ENCODE results near the gene ZNF654.
"Not testable (repeated sequence)": the region's sequence is repeated elsewhere in the genome, so short reads cannot be mapped to it uniquely, and the experiment has no call there.

The ZNF654 gene

DNA sequence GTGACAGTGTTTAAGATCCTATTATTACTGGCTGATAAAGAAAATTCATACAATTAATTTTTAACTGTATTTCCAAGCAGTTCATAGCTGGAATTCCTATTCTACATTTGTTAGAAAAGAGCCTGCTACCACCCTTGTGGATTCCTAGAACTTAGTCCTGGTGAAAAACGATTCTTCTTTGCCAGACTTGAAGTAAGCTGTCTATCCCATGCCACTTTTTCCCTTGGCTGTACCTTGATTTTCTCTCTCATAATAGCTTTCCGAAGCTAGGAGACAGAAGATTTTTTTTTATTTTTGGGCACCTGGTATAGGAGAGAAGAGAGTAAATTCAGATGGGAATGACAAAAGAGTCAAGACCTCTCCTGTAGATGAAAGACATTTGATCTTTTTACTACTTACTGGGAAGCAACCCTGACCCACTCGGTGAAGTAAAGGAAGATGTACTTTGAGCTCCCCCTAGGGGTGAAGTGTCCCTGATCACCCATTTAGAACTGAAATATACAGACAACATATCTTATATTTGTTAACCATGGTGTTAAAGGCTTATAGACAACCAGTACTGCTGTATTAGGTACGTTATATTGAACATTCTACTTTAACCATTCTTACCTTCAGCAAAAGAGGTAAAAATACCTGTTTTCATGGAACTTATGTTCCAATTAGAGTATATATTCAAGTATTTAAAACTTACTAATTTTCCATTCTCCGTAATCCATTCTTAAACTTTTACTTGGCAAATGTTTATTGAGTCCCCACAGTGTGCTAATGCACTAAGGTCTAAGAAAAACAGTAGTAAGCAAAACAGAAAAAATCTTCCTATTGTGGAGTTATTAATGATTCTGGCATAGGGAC is 54.5 kb downstream of the ZNF654 start:
- TF ChIP-seq, protein P1, sequence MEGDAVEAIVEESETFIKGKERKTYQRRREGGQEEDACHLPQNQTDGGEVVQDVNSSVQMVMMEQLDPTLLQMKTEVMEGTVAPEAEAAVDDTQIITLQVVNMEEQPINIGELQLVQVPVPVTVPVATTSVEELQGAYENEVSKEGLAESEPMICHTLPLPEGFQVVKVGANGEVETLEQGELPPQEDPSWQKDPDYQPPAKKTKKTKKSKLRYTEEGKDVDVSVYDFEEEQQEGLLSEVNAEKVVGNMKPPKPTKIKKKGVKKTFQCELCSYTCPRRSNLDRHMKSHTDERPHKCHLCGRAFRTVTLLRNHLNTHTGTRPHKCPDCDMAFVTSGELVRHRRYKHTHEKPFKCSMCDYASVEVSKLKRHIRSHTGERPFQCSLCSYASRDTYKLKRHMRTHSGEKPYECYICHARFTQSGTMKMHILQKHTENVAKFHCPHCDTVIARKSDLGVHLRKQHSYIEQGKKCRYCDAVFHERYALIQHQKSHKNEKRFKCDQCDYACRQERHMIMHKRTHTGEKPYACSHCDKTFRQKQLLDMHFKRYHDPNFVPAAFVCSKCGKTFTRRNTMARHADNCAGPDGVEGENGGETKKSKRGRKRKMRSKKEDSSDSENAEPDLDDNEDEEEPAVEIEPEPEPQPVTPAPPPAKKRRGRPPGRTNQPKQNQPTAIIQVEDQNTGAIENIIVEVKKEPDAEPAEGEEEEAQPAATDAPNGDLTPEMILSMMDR (conservative IDR thresholded peaks at IDR 0.05; ENCODE audit: low read depth, low read length): peak; percentile 78
- H3K4me3 ChIP-seq (ENCODE audit: low read depth, low read length): no peak overlapping the region
- peak; percentile 86 for DNase-seq (ENCODE audit: low read depth)

DNA sequence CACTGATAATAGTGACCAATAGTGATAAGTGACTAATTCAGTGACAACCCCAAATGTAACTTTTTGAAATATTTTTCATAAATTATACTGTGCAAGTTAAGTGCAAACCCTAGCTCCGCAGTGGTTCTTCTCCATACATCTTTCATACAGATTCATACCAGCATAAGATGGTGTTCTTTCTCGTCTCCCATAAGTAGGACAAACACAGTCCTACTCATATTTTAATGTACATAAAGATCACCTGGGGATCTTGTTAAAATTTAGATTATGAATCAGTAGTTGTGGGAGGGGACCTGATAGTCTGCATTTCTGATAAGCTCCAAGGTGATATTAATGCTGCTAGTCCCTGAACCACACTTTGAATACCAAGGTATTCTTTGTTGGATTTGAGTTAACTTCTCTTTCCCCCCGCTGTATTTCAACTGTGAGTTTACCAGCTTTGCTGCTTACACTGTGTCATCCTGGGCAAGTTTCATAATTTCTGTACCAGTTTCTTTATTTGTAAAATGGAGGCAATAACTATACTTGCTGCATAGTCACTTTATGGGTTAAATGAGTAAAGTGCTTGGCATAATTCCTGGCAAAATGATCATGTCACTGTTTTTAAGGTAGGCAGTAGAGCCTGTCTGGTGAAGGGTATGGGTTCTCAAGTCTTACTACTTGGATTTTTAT is 56.0 kb downstream of the ZNF654 start:
- TF ChIP-seq, protein P1 (conservative IDR thresholded peaks at IDR 0.05; ENCODE audit: low read depth, low read length): no peak
- DNase-seq (ENCODE audit: low read depth): no peak
- no peak overlapping the region for H3K4me3 ChIP-seq (ENCODE audit: low read depth, low read length)

DNA sequence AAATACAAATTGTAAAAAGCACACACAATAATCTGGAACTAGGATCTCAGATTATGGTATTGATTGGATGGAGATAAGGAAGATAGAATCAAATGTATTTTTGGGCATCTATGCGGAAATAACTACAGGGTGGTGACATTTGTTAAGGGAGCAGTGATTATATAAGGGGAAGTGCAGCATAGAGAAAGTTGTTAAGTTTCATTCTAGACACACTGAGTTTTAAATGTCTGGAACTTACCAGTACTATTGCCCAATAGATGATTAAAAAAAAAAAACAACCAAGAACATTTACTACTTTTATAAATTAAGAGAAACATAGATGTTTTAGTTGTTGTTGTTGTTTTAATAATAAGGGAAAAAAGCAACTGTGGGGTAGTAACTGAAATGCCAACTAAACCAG is 58.6 kb downstream of the ZNF654 start:
- no peak overlapping the region for H3K4me3 ChIP-seq (ENCODE audit: low read depth, low read length)
- no peak for DNase-seq (ENCODE audit: low read depth)
- TF ChIP-seq, protein P1 (conservative IDR thresholded peaks at IDR 0.05; ENCODE audit: low read depth, low read length): no peak

DNA sequence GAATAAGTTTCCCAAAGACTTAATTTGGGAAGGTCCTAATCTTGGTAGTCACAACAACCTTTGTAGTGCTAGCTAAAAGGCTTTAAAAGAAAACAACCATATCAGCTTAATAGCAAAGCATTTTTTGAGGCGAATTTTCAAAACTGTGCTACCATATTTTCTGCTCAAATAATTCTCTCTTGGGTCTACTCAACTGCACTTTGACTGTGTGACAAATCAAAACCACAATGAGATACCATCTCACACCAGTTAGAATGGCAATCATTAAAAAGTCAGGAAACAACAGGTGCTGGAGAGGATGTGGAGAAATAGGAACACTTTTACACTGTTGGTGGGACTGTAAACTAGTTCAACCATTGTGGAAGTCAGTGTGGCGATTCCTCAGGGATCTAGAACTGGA is 59.5 kb downstream of the ZNF654 start:
- not testable (repeated sequence) for H3K4me3 ChIP-seq (ENCODE audit: low read depth, low read length); DNase-seq (ENCODE audit: low read depth)

DNA sequence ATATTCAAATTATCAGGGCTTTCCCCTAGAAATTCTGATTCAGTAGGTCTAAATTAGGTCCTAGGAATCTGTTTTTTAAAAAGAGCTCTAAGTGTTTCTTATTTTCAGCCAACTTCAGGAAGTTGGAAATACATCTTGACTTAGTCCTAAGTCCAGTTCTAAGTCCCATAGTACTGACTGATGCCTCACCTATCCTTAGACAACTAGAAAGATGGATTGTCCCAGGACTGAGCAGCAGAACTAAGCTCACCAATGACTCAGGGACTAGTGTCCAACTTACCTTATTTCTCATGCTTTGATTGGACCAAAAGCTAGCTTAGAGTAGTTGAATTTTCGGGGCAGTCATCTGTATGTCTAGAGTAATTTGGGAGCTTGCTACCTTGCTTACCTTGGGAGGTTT is 64.5 kb downstream of the ZNF654 start:
- no peak overlapping the region for H3K4me3 ChIP-seq (ENCODE audit: low read depth, low read length)
- DNase-seq (ENCODE audit: low read depth): no peak
- TF ChIP-seq, protein P1 (conservative IDR thresholded peaks at IDR 0.05; ENCODE audit: low read depth, low read length): no peak

DNA sequence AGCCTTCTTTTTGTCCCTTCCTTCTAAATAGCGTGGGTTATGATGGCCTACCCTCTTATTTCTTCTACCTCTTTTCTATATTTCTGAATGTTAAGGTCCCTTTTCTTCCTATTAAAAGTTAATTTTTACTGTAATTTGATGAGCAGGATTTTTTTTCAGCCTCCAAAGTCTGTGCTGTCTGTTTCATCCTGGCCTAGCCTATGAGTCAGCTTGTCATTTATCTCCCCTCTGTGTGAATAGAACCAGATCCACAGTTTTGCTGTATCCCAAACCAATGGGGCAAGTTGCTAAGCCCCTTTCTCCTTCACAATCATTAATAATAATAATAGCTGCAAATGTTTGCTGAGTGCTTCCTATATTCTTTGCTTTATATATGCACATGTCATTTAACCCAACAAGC is 72.6 kb downstream of the ZNF654 start:
- no peak overlapping the region for H3K4me3 ChIP-seq (ENCODE audit: low read depth, low read length)
- peak; percentile 27 for DNase-seq (ENCODE audit: low read depth)
- TF ChIP-seq, protein P1 (conservative IDR thresholded peaks at IDR 0.05; ENCODE audit: low read depth, low read length): no peak

DNA sequence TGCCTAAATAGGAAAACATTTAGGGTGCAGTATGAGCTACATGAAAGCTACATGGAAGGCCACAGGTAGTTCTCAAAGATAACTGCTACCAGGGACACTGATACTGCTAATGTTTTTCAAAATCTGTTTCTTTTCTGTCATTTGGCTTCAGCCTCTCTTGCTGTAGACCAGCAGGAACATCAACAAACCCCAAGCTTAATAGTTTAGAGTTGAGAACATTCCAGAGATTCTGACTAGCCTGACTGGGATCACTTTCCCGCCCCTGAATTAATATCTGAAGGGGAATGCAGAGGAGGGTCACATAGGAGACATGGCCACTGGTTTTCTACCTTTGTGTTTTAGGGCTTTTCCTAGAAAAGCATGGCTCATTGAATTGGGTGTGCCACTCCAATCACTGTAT is 73.8 kb downstream of the ZNF654 start:
- TF ChIP-seq, protein P1 (conservative IDR thresholded peaks at IDR 0.05; ENCODE audit: low read depth, low read length): no peak
- DNase-seq (ENCODE audit: low read depth): peak; percentile 41
- no peak overlapping the region for H3K4me3 ChIP-seq (ENCODE audit: low read depth, low read length)
